ENCODE results near the gene SPATA13.

DNA sequence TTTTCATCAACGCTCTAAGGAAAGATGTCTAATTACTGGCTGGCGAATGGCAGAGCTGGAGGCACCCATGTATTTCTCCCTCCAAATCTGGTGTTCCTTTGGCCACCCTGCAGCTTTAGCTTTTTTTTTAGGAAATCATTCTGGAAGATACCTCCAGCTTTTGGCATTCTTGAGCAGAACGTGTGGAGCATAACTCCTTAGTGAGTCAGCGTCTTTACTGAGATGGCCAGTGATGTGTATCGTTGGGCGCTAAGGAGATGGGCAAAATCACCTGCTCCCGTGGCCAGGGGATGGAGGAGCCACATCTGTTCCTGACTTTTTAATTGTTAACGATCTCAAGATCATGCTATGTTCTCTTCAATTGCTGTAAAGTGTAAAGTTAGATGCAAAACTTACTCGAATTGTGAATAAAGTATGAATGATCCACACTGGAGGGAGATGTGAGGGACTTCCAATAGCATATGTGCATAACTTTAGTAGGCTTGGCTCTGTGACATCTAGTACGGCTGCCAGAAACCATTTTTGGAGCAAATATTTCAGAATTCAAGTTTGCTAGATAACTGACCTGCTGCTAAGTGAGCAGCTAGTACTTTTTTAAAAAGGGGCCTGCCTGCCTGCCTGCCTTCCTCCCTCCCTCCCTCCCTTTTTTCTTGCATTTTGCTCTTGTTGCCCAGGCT lies 124.5 kb downstream of the SPATA13 start:
- TF ChIP-seq CTCF (tag by site-specific recombination; IDR thresholded peaks at IDR 0.05) (no peak), TCF7L2 (IDR thresholded peaks at IDR 0.05; ENCODE audit: borderline replicate concordance, low read depth, low read length) (no peak)

All from HEK293 (cell line).